HG03196 (cell line): ENCODE data around the gene SLC5A9.
"Not testable (repeated sequence)": the region's sequence is repeated elsewhere in the genome, so short reads cannot be mapped to it uniquely, and the experiment has no call there.

Experiments used
- ATAC-seq: cut with Tn5 transposase; IDR thresholded peaks from one replicate; pipeline ENCODE4 v1.9.1; 2021; ENCODE audit not compliant: unreplicated experiment

Gene SLC5A9

GRCh38 chr1:48213462-48213861 lies 9.1 kb upstream of the SLC5A9 start:
- ATAC-seq = not testable (repeated sequence)

- not testable (repeated sequence) for ATAC-seq
These were observed 8.2 kb upstream of the SLC5A9 start for GRCh38 chr1:48214366-48214765.

GRCh38 chr1:48214820-48215219 lies 7.7 kb upstream of the SLC5A9 start:
- no peak for ATAC-seq

DNA sequence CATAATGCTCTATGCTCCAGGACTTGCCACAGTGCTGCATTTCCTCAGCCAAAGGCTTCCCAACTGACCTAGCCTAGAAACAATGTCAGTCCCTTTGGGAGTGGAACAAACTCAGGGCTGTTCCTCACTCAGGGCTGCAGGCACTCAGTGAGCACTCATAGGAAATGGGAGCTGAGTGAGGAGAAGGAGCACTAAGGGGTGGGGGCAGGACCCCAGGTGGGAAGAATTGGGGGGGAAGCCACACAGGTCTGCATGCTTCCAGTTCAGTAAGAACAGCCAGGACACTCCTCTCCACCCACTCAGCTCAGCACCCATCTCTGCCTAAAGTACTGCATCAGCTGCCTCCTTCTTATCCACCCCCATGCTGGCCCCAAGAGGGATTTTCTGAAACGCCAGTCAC lies 7.3 kb upstream of the SLC5A9 start:
- no peak for ATAC-seq

DNA sequence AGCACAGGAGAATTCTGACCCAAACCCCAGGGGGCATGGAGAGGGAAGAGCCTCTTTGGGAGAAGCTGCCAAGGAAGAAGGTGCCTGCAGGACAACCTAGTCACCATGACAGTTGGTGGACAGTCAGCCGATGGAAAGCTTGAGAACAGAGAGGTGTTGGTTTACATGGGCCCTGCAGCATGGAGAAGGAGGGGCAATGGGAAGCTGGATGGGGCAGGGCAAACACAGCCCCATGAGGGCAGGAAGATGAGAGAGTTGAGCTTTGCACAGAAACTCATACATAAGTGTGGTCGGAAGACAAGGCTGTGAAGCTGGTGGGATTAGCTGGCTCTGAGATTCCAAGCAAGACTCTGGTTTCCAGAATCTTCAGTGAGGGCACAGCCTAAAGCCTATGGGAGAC lies 6.6 kb upstream of the SLC5A9 start:
- ATAC-seq = no peak

DNA sequence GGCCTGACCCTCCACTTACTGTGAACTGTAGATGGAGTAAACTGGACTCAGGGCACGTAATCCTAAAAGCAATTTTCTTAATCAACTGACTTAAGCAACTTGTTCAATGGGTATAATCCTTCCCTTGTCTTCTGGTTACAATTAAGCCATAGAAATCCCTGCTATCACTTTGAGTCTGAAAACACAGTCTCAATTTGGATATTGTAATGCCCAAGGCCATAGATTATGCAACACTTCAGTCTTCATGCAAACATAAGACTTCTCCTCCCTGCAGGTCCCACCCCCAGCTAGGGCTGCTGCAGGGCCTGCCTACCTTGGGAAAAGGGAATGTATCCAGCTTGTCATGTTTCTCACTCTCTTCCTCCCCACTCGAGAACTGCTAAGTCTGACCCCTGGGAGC lies 6.2 kb upstream of the SLC5A9 start:
- no peak for ATAC-seq

GRCh38 chr1:48216941-48217340 lies 5.6 kb upstream of the SLC5A9 start:
- ATAC-seq = no peak

- no peak for ATAC-seq
These were observed 4.7 kb upstream of the SLC5A9 start for GRCh38 chr1:48217856-48218255.

- no peak for ATAC-seq
These were observed 2.7 kb upstream of the SLC5A9 start for GRCh38 chr1:48219803-48220202.

DNA sequence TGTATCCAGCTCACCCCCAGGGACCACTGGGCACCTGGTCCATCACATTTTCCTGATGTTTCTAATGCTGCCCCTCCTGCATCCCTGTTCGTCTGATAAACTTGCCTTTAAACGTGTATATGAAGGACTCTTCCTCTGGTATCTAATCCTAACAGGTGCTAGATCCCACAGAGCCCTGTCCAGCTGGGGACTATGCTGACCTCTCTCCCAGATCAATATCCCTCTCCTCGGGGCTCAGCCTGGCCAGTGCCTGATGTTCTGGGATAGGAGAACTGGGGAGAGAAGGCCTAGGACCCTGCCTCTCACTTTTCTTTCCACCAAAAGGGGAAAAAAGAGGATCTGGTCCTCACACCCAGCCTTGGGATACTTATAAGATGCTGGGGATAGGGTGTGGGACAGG lies 1.4 kb upstream of the SLC5A9 start:
- no peak for ATAC-seq

DNA sequence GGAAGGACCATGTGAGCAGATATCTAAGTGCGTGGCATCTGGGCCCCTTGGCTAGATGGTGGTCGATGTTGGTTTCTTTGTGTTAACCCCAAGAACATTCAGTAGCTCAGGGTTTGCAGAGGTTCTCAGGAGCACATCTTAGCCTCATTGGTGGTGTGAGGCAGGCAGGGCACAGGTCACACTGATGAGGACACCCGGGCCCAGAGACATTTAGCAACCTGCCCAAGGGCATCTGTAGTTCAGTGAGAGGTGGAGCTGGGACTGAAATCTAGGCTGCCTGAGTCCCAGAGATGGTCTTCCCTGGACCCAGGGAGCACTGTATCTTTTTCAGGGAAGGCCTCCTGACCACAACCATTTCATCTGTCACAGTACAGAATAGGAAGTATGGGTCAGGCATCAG lies 859 bp upstream of the SLC5A9 start:
- no peak for ATAC-seq

DNA sequence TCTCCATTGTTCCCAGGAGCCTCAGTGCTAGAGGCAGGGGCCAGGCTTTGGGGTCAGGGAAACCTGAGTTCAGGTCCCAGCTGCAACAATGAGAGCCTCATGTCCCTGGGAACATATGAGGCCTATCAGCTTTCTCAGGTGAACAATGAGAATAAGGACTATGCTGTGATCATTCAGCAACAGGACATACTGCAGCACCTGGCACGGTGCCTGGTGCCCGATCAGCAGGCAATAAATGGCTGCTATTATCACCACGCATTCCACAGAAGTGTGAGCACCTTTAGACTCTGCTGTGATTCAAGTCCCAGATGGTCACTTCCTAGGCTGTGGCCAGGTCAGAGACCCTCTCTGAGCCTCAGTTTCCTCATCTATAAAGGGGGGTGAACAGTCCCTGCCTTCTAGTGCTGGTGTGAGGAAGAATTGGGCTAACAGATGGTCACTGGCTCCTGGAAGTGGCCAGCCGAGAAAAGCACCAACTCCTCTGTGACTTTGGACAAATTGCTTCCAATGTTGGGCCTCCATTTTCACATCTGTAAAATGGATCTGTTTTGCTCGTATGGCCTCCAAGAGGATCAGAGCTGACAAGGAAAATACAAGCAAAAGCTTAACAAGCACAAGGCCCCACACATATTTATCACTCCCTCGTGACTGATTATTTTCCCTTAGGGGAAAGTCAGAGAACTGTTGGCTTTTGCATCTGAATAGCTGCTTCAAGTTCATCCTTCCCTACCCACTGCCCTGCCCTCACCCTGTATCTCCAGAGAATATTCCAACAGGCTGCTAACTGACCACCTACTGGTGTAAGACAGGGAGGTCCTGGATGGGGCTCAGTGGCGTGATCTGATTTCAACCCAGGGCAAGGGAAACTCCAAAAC lies 1.1 kb downstream of the SLC5A9 start:
- no peak for ATAC-seq

DNA sequence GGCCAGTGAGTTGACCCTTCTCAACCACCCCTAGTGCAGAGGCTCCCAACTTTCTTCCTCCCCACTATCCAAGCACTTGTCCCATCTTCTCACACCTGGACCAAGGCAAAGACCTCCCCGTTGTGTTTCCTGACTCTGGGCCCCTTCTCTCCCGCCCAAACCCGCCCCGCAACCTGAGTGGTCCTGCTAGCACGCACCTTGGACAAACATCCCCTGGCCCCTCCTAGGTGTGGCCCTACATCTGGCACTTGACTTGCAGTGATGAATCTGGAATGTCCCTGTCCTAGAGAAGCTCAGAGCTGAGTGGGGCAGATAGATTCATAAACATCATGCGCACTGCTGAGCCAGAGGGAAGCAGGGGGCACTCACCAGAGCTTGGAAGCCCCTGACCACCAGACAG lies 2.3 kb downstream of the SLC5A9 start:
- ATAC-seq = no peak

- ATAC-seq = no peak
These were observed 3.1 kb downstream of the SLC5A9 start for GRCh38 chr1:48225579-48225978.

GRCh38 chr1:48227165-48228013 lies 4.9 kb downstream of the SLC5A9 start:
- no peak for ATAC-seq

GRCh38 chr1:48228156-48228555 lies 5.6 kb downstream of the SLC5A9 start:
- no peak for ATAC-seq

- ATAC-seq = no peak
These were observed 6.8 kb downstream of the SLC5A9 start for GRCh38 chr1:48229317-48229716.

GRCh38 chr1:48230236-48230635 lies 7.7 kb downstream of the SLC5A9 start:
- no peak for ATAC-seq

DNA sequence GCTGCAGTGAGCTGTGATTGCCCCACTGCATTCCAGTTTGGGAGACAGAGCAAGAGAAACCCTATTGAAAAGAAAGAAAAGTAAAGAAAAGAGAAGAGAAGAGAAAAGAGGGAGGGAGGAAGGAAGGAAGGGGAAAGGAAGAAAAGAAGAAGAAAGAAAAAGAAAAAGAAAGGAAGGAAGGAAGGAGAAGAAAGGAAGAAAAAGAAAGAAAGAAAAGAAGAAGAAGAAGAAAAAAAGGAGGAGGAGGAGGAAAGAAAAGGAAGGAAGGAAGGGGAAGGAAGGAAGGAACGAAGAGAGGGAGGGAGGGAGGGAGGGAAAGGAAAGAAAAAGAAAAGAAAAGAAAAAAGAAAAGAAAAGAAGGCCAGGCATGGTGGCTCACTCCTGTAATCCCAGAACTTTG lies 10.2 kb downstream of the SLC5A9 start:
- ATAC-seq = no peak

- ATAC-seq = no peak
These were observed 11.4 kb downstream of the SLC5A9 start for GRCh38 chr1:48233666-48234485.

DNA sequence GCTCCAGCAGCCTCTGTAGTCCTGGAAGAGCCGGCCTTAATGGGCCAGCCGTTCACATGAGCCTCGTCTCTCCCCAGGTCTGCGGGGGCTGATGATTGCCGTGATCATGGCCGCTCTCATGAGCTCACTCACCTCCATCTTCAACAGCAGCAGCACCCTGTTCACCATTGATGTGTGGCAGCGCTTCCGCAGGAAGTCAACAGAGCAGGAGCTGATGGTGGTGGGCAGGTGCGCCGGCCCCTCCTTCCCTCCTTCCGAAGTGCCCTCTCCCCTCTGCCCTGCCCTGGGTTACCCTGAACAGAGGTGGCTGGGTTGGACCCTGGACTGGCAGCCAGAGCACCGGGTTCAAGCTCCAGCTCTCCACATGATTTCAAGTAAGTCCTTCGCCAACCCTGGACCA lies 13.1 kb downstream of the SLC5A9 start:
- no peak for ATAC-seq
